DOHH2 (cell line): Measurements from ENCODE around the gene NAP1L1.

Experiments
- CTCF ChIP-seq: fragments of 200-600 bp; sonication (generic); IDR thresholded peaks from one replicate; pipeline ENCODE4 v1.5.1; 2014; ENCODE audit warnings: antibody characterized with exemption, mild to moderate bottlenecking, low read depth, low read length; ENCODE audit not compliant: poor library complexity, severe bottlenecking
- EZH2phosphoT487 ChIP-seq: fragments of 200-600 bp; sonication (generic); IDR thresholded peaks from 2 replicates; pipeline ENCODE4 v1.6.1; 2017; ENCODE audit warnings: borderline replicate concordance, mild to moderate bottlenecking, antibody characterized with exemption, low read length, moderate library complexity, mixed read lengths

GRCh38 chr12:76047060-76047459 lies 37.4 kb downstream of the NAP1L1 start:
- TF ChIP-seq CTCF (no peak), EZH2phosphoT487 (no peak)
